ENCODE measurements around the gene LRTM1. TPM values are rescaled to one million over a fixed set of nuclear protein-coding genes. Genes with fewer than 3 reads are reported as not detected.

The LRTM1 gene
- polyA plus RNA-seq, 3 donors, result not detected

- intact Hi-C loops (cut with micrococcal nuclease), result no loop called here
- H4K20me1 ChIP-seq (ENCODE audit: insufficient read depth, low read length), result no peaks in the 10 kb centered on the region
- DNase-seq, result no peak
- TF ChIP-seq CTCF (IDR thresholded peaks at IDR 0.05), result no peak
- no peaks in the 10 kb centered on the region for H3K36me3 Mint-ChIP-seq
- H3K9me3 ChIP-seq (replicated peaks in 1 of 2; ENCODE audit: control insufficient read depth in 1 of 2, insufficient read depth in 1 of 2, low read length in 2 of 2), result no peaks in the 10 kb centered on the region
- no peaks in the 10 kb centered on the region for H3K4me1 ChIP-seq (ENCODE audit: control insufficient read depth in 1 of 2, insufficient read depth in 2 of 2, low read length in 2 of 2)
- no peak overlapping the region for H3K4me3 Mint-ChIP-seq
- no peaks in the 10 kb centered on the region for H3K36me3 ChIP-seq (replicated peaks in 1 of 2; ENCODE audit: control insufficient read depth in 1 of 2, insufficient read depth in 2 of 2, low read length in 2 of 2)
- no peaks in the 10 kb centered on the region for H3K79me2 ChIP-seq (ENCODE audit: insufficient read depth, low read length)
- H3K9me3 Mint-ChIP-seq, result peaks cover 0 to 7% (median 3%) of the 10 kb centered on the region in 7 donors
- H2AFZ ChIP-seq (ENCODE audit: insufficient read depth, low read depth, low read length, poor library complexity, severe bottlenecking), result no peak overlapping the region
- H3K27me3 ChIP-seq (ENCODE audit: control insufficient read depth in 2 of 2, insufficient read depth in 2 of 2, low read length in 2 of 2), result no peaks in the 10 kb centered on the region
- H3K27ac ChIP-seq (ENCODE audit: low read depth in 1 of 2, low read length in 2 of 2), result no peak overlapping the region
- H3K4me3 ChIP-seq (replicated peaks in 1 of 3; ENCODE audit: low read depth in 2 of 3, low read length in 3 of 3), result no peak overlapping the region
- WGBS (ENCODE audit: insufficient coverage), result 92% methylated on average over 9 of the region's 12 CpGs
- no peak overlapping the region for H3K27ac Mint-ChIP-seq
- H3K9ac ChIP-seq (ENCODE audit: insufficient read depth, low read length, poor library complexity, severe bottlenecking), result no peak overlapping the region
- H3K4me1 Mint-ChIP-seq, result no peaks in the 10 kb centered on the region
- H3K27me3 Mint-ChIP-seq (ENCODE audit: low read depth in 3 of 3), result peaks cover 0 to 2% (median 0%) of the 10 kb centered on the region in 3 donors
- no peak overlapping the region for H3K4me2 ChIP-seq (replicated peaks; ENCODE audit: extremely low read depth, low read length, poor library complexity, severe bottlenecking)
These were observed 9.3 kb downstream of the LRTM1 start for GRCh38 chr3:54918516-54918915.

- Histone ChIP-seq H3K27me3 (ENCODE audit: control insufficient read depth in 2 of 2, insufficient read depth in 2 of 2, low read length in 2 of 2) (no peaks in the 10 kb centered on the region), H3K27ac (ENCODE audit: low read depth in 1 of 2, low read length in 2 of 2) (no peak overlapping the region), H3K9me3 (replicated peaks in 1 of 2; ENCODE audit: control insufficient read depth in 1 of 2, insufficient read depth in 1 of 2, low read length in 2 of 2) (no peaks in the 10 kb centered on the region), H3K4me2 (replicated peaks; ENCODE audit: extremely low read depth, low read length, poor library complexity, severe bottlenecking) (no peak overlapping the region), H3K36me3 (replicated peaks in 1 of 2; ENCODE audit: control insufficient read depth in 1 of 2, insufficient read depth in 2 of 2, low read length in 2 of 2) (no peaks in the 10 kb centered on the region), H3K9ac (ENCODE audit: insufficient read depth, low read length, poor library complexity, severe bottlenecking) (no peak overlapping the region), H3K4me3 (replicated peaks in 1 of 3; ENCODE audit: low read depth in 2 of 3, low read length in 3 of 3) (no peak overlapping the region), H3K4me1 (ENCODE audit: control insufficient read depth in 1 of 2, insufficient read depth in 2 of 2, low read length in 2 of 2) (no peaks in the 10 kb centered on the region), H3K79me2 (ENCODE audit: insufficient read depth, low read length) (no peaks in the 10 kb centered on the region), H4K20me1 (ENCODE audit: insufficient read depth, low read length) (no peaks in the 10 kb centered on the region), H2AFZ (ENCODE audit: insufficient read depth, low read depth, low read length, poor library complexity, severe bottlenecking) (no peak overlapping the region)
- no peaks in the 10 kb centered on the region for H3K36me3 Mint-ChIP-seq
- intact Hi-C loops (cut with micrococcal nuclease), result no loop called here
- no CpG with 5 or more reads among the region's 4 CpGs for WGBS (ENCODE audit: insufficient coverage)
- H3K27me3 Mint-ChIP-seq (ENCODE audit: low read depth in 3 of 3), result peaks cover 0 to 2% (median 0%) of the 10 kb centered on the region in 3 donors
- no peak for TF ChIP-seq CTCF (IDR thresholded peaks at IDR 0.05)
- DNase-seq, result no peak
- peaks cover 0 to 9% (median 4%) of the 10 kb centered on the region in 7 donors for H3K9me3 Mint-ChIP-seq
- H3K4me1 Mint-ChIP-seq, result no peaks in the 10 kb centered on the region
- H3K27ac Mint-ChIP-seq, result peak overlapping the region in 1 of 7 donors; percentile 28
- H3K4me3 Mint-ChIP-seq, result no peak overlapping the region
These were observed 10.0 kb downstream of the LRTM1 start for GRCh38 chr3:54917862-54918261.

Measured in CD14-positive monocyte (primary cell).